Omental fat pad (tissue), 4 donors: Measurements from ENCODE around the gene SUSD5. TPM values are rescaled to one million over a fixed set of nuclear protein-coding genes. Genes with fewer than 3 reads are reported as not detected.
"Not testable (repeated sequence)": the region's sequence is repeated elsewhere in the genome, so short reads cannot be mapped to it uniquely, and the experiment has no call there.

ENCODE experiments used
- ATAC-seq: fragments of 150-250 bp; one replicate; pipeline ENCODE4 v1.9.1; 2016; ENCODE audit warnings: mild to moderate bottlenecking, moderate library complexity; ENCODE audit not compliant: low FRiP score
- DNase-seq: peaks from one replicate; pipeline ENCODE4 v3.0.0-alpha.2; 2019; ENCODE audit warnings: low spot score
- CTCF ChIP-seq, 3 donors: fragments of 450-650 bp; IDR thresholded peaks; one replicate each; pipeline ENCODE4 v1.5.1; 2016 to 2017; ENCODE audit warnings: antibody characterized with exemption in 3 of 3, mild to moderate bottlenecking in 3 of 3, moderate library complexity in 2 of 3
- total RNA-seq, 4 donors: library from RNA; depleted of rRNA; stranded (reverse); fragments of >200 nt; gene quantifications; one replicate each; pipeline ENCODE4 v1.1.0, GENCODE V29; 2016

The SUSD5 gene
- total RNA-seq, 4 donors from 2014 or later: 2.0 to 13.5 (median 6.6) TPM

- ATAC-seq (no peak), DNase-seq (no peak)
- no peak for TF ChIP-seq CTCF (IDR thresholded peaks at IDR 0.05)
Observed at GRCh38 chr3:33145901-33146580, 72.6 kb downstream of the SUSD5 start.

GRCh38 chr3:33145221-33145900 is 73.2 kb downstream of the SUSD5 start:
- no peak for TF ChIP-seq CTCF (IDR thresholded peaks at IDR 0.05)
- no peak for DNase-seq
- no peak for ATAC-seq

GRCh38 chr3:33144433-33144832 is 74.2 kb downstream of the SUSD5 start:
- no peak for DNase-seq
- no peak for ATAC-seq
- TF ChIP-seq CTCF (IDR thresholded peaks at IDR 0.05): no peak

- ATAC-seq (no peak), DNase-seq (no peak)
- no peak for TF ChIP-seq CTCF (IDR thresholded peaks at IDR 0.05)
Observed at GRCh38 chr3:33141006-33141405, 77.6 kb downstream of the SUSD5 start.

GRCh38 chr3:33139996-33140395 is 78.6 kb downstream of the SUSD5 start:
- TF ChIP-seq CTCF (IDR thresholded peaks at IDR 0.05): no peak
- ATAC-seq (peak; percentile 74), DNase-seq (no peak)

- ATAC-seq, DNase-seq: not testable (repeated sequence)
Observed at GRCh38 chr3:33139006-33139623, 79.5 kb downstream of the SUSD5 start.

GRCh38 chr3:33137691-33138090 is 80.9 kb downstream of the SUSD5 start:
- TF ChIP-seq CTCF (IDR thresholded peaks at IDR 0.05): no peak
- DNase-seq (no peak), ATAC-seq (no peak)
